ENCODE results near the gene HPS4.
"Not testable (repeated sequence)": the region's sequence is repeated elsewhere in the genome, so short reads cannot be mapped to it uniquely, and the experiment has no call there.

HPS4 gene

GRCh38 chr22:26442086-26442756 lies 41.4 kb downstream of the HPS4 start:
- DNase-seq (ENCODE audit: low spot score): no peak

- DNase-seq (ENCODE audit: low spot score): no peak
Measured at GRCh38 chr22:26439559-26439958, 44.0 kb downstream of the HPS4 start.

- not testable (repeated sequence) for DNase-seq (ENCODE audit: low spot score)
Measured at GRCh38 chr22:26438776-26439175, 44.8 kb downstream of the HPS4 start.

- DNase-seq (ENCODE audit: low spot score): no peak
Measured at GRCh38 chr22:26437694-26438392, 45.7 kb downstream of the HPS4 start.

GRCh38 chr22:26436903-26437515 lies 46.6 kb downstream of the HPS4 start:
- no peak for DNase-seq (ENCODE audit: low spot score)

GRCh38 chr22:26435327-26436093 lies 48.1 kb downstream of the HPS4 start:
- no peak for DNase-seq (ENCODE audit: low spot score)

GRCh38 chr22:26433805-26434204 lies 49.8 kb downstream of the HPS4 start:
- DNase-seq (ENCODE audit: low spot score): no peak

GRCh38 chr22:26432619-26433311 lies 50.8 kb downstream of the HPS4 start:
- no peak for DNase-seq (ENCODE audit: low spot score)

- no peak for DNase-seq (ENCODE audit: low spot score)
Measured at GRCh38 chr22:26431261-26431995, 52.2 kb downstream of the HPS4 start.

GRCh38 chr22:26430600-26430999 lies 53.0 kb downstream of the HPS4 start:
- no peak for DNase-seq (ENCODE audit: low spot score)

- DNase-seq (ENCODE audit: low spot score): no peak
Measured at GRCh38 chr22:26429458-26430286, 53.9 kb downstream of the HPS4 start.

GRCh38 chr22:26428515-26429457 lies 54.8 kb downstream of the HPS4 start, which contains the start of gene ASPHD2:
TSS of gene ASPHD2 (plus strand) at chr22:26429260. CDS start at chr22:26433616, 4,356 bp downstream.
- peak; percentile 55 for DNase-seq (ENCODE audit: low spot score)

GRCh38 chr22:26426924-26427323 lies 56.7 kb downstream of the HPS4 start:
- DNase-seq (ENCODE audit: low spot score): no peak

- no peak for DNase-seq (ENCODE audit: low spot score)
Measured at GRCh38 chr22:26418620-26419019, 65.0 kb downstream of the HPS4 start.

GRCh38 chr22:26417406-26417805 lies 66.2 kb downstream of the HPS4 start:
- DNase-seq (ENCODE audit: low spot score): no peak

- DNase-seq (ENCODE audit: low spot score): no peak
Measured at GRCh38 chr22:26416670-26417276, 66.8 kb downstream of the HPS4 start.

GRCh38 chr22:26416256-26416655 lies 67.3 kb downstream of the HPS4 start:
- DNase-seq (ENCODE audit: low spot score): no peak

- no peak for DNase-seq (ENCODE audit: low spot score)
Measured at GRCh38 chr22:26414347-26414746, 69.2 kb downstream of the HPS4 start.

- no peak for DNase-seq (ENCODE audit: low spot score)
Measured at GRCh38 chr22:26410386-26410785, 73.2 kb downstream of the HPS4 start.

All from globus pallidus (tissue), 1 donor.